NCI-H1436 treated with DMSO at 0.1 percent for 48 hours (cell line): ENCODE measurements around the gene PTGDS.

Source experiments
- DNase-seq: peaks from one replicate; lab custom pipeline; 2025; lab: John Stamatoyannopoulos, UW

The PTGDS gene

GRCh38 chr9:137023157-137023556 is 45.9 kb downstream of the PTGDS start:
- no peak for DNase-seq

- DNase-seq = no peak
Measured at GRCh38 chr9:137023583-137023991, 46.3 kb downstream of the PTGDS start.

- DNase-seq = peak; percentile 62
Measured at GRCh38 chr9:137025517-137025966, 48.2 kb downstream of the PTGDS start.

- DNase-seq = no peak
Measured at GRCh38 chr9:137026384-137026783, 49.1 kb downstream of the PTGDS start.

- no peak for DNase-seq
Measured at GRCh38 chr9:137026828-137027227, 49.5 kb downstream of the PTGDS start.

- DNase-seq = no peak
Measured at GRCh38 chr9:137027369-137028262, 50.3 kb downstream of the PTGDS start, which contains the start of gene ABCA2. Gene ABCA2 (minus strand): TSS chr9:137028237. CDS start chr9:137028140, 97 bp downstream.

GRCh38 chr9:137028263-137029057 is 51.2 kb downstream of the PTGDS start:
- DNase-seq = no peak

- DNase-seq = no peak
Measured at GRCh38 chr9:137029058-137029936, 52.0 kb downstream of the PTGDS start.

- DNase-seq = no peak
Measured at GRCh38 chr9:137030006-137030405, 52.7 kb downstream of the PTGDS start.

- no peak for DNase-seq
Measured at GRCh38 chr9:137030538-137031527, 53.5 kb downstream of the PTGDS start.
